Activated CD8-positive, alpha-beta memory T cell treated with anti-CD3 and anti-CD28 coated beads, Interleukin-2, amount 10 ng/mL, durations not matched to agents 7 days and 5 days (primary cell): ENCODE results near the gene HTR6. TPM values are rescaled to one million over a fixed set of nuclear protein-coding genes. Genes with fewer than 3 reads are reported as not detected.

Experiments
- ATAC-seq: fragments of 150-1000 bp; cut with Tn5 transposase; one replicate; pipeline ENCODE4 v1.10.0; 2021; ENCODE audit warnings: moderate library complexity
- CTCF ChIA-PET: fragments of 350-600 bp; sonication (Branson Sonifier 250); formaldehyde crosslinking; loops from one replicate; lab custom pipeline; 2021; ENCODE audit warnings: antibody characterized with exemption; lab: Charles Lee
- DNase-seq: peaks from one replicate; pipeline ENCODE4 v3.0.0-alpha.2; 2020
- H3K27ac Mint-ChIP-seq: one replicate; pipeline ENCODE4 v1.8.0; 2021; ENCODE audit warnings: mild to moderate bottlenecking, mixed read lengths
- H3K27me3 Mint-ChIP-seq: one replicate; pipeline ENCODE4 v1.8.0; 2021; ENCODE audit warnings: mixed read lengths
- H3K36me3 Mint-ChIP-seq: one replicate; pipeline ENCODE4 v1.8.0; 2021; ENCODE audit warnings: mild to moderate bottlenecking, mixed read lengths
- H3K4me1 Mint-ChIP-seq: one replicate; pipeline ENCODE4 v1.8.0; 2021; ENCODE audit warnings: mixed read lengths
- H3K4me3 Mint-ChIP-seq: one replicate; pipeline ENCODE4 v1.8.0; 2021; ENCODE audit warnings: mild to moderate bottlenecking, moderate library complexity, mixed read lengths
- H3K9me3 Mint-ChIP-seq: one replicate; pipeline ENCODE4 v1.8.0; 2022; ENCODE audit warnings: low read depth, mixed read lengths
- total RNA-seq, 2 experiments: library from RNA; stranded (reverse); gene quantifications; one replicate each; pipeline ENCODE4 v1.2.3, GENCODE V29; 2021

Gene HTR6
- total RNA-seq, 2 experiments from 2014 or later: not detected

GRCh38 chr1:19730232-19730631, 65.6 kb downstream of the HTR6 start:
- no peak overlapping the region for H3K4me3 Mint-ChIP-seq
- no peaks in the 10 kb centered on the region for H3K27me3 Mint-ChIP-seq
- no peaks in the 10 kb centered on the region for H3K9me3 Mint-ChIP-seq
- no peak for ATAC-seq
- H3K36me3 Mint-ChIP-seq: peaks cover 19% of the 10 kb centered on the region
- H3K27ac Mint-ChIP-seq: no peak overlapping the region
- CTCF ChIA-PET: interaction anchor here (1.0 kb wide), 1 partner anchor 15 kb away, joined by 4 read pairs; no protein-coding TSS in a partner anchor
- H3K4me1 Mint-ChIP-seq: no peaks in the 10 kb centered on the region
- no peak for DNase-seq

Other genes starting within 250 kb of the HTR6 start
- gene CAPZB, start 179.3 kb upstream of the HTR6 start, total RNA-seq: 100 to 1,000 TPM; 411 to 427 TPM
- 10 to 100 TPM; 39.4 to 49.8 TPM for gene NBL1, start 20.6 kb upstream of the HTR6 start, total RNA-seq
- 10 to 100 TPM; 18.4 to 18.6 TPM for gene TMCO4, start 135.0 kb downstream of the HTR6 start, total RNA-seq
- not detected for gene RNF186, start 150.4 kb downstream of the HTR6 start, total RNA-seq
- 1 to 10 TPM; 7.3 to 8.1 TPM for gene OTUD3, start 217.5 kb downstream of the HTR6 start, total RNA-seq